HCT116 (cell line): ENCODE data around the gene C2CD2. TPM values are rescaled to one million over a fixed set of nuclear protein-coding genes. Genes with fewer than 3 reads are reported as not detected.

Experiments
- ATAC-seq: fragments of 200-7000 bp; cut with Tn5 transposase; 2 replicates; pipeline ENCODE4 v1.9.1; 2020; ENCODE audit warnings: mild to moderate bottlenecking, moderate library complexity
- BruUV-seq: library from RNA; stranded (reverse); fragments of 400-500 nt; replicated peaks from 2 replicates; lab custom pipeline; 2021; lab: Mats Ljungman, UMichigan
- CTCF ChIA-PET: fragments of 300-600 bp; sonication (Branson Sonifier 250); formaldehyde crosslinking; loops from one replicate; lab custom pipeline; 2021; ENCODE audit warnings: antibody characterized with exemption; lab: Charles Lee
- POLR2A ChIA-PET: fragments of 300-600, 350-600 bp; sonication (Branson Sonifier 250); formaldehyde crosslinking; loops from one replicate; lab custom pipeline; 2021; ENCODE audit warnings: antibody characterized with exemption; lab: Charles Lee
- RAD21 ChIA-PET, 2 experiments: fragments of 300-600 bp; sonication (Branson Sonifier 250); formaldehyde crosslinking; loops; one replicate each; lab custom pipeline; 2023; ENCODE audit warnings: low total read pairs in 2 of 2; ENCODE audit not compliant: uncharacterized antibody in 2 of 2, unreplicated experiment in 2 of 2, low non-redundant PET in 1 of 2; lab: Charles Lee
- DNase-seq: peaks from one replicate; pipeline ENCODE4 v3.0.0-alpha.2; 2010; ENCODE audit warnings: low read depth, low spot score
- H2AFZ ChIP-seq: fragments of 200-600 bp; shearing (Covaris generic), sonication (generic); 2 replicates; pipeline ENCODE4 v1.6.1; 2017; ENCODE audit warnings: low read depth, mixed run types, mixed read lengths, antibody characterized with exemption, low read length; ENCODE audit not compliant: poor library complexity, severe bottlenecking
- H3K27ac ChIP-seq: 2 replicates; pipeline ENCODE4 v1.5.1; 2012; ENCODE audit warnings: low read depth, low read length
- H3K27me3 ChIP-seq: fragments of 200-600 bp; sonication (generic); 2 replicates; pipeline ENCODE4 v1.6.1; 2016; ENCODE audit warnings: mixed run types, low read length, mixed read lengths; ENCODE audit not compliant: insufficient read depth
- H3K36me3 ChIP-seq, 2 experiments: fragments of 200-500 bp in 1 of 2; fragments of 200-600 bp in 1 of 2; sonication (Bioruptor generic) in 1 of 2; sonication (generic) in 1 of 2; 2 replicates each; pipeline versions ENCODE4 v1.5.1 to v1.6.1; 2014 to 2016; ENCODE audit warnings: low read length in 2 of 2, inconsistent platforms in 1 of 2, mixed read lengths in 1 of 2, mixed run types in 1 of 2; ENCODE audit not compliant: insufficient read depth in 2 of 2, control insufficient read depth in 1 of 2
- H3K4me1 ChIP-seq, 2 experiments: fragments of 200-600 bp in 1 of 2; sonication (generic) in 1 of 2; 2 replicates each; pipeline versions ENCODE4 v1.5.1 to v1.6.1; 2012 to 2017; ENCODE audit warnings: low read length in 2 of 2, inconsistent platforms in 1 of 2, mild to moderate bottlenecking in 1 of 2, mixed read lengths in 1 of 2, mixed run types in 1 of 2, moderate library complexity in 1 of 2; ENCODE audit not compliant: insufficient read depth in 2 of 2, control insufficient read depth in 1 of 2
- H3K4me2 ChIP-seq: fragments of 200-600 bp; sonication (generic); 2 replicates; pipeline ENCODE4 v1.6.1; 2017; ENCODE audit warnings: mixed run types, low read length, mixed read lengths
- H3K4me3 ChIP-seq, 2 experiments: fragments of 200-600 bp in 1 of 2; sonication (generic) in 1 of 2; replicated peaks in 1 of 2; 2 replicates each; pipeline ENCODE4 v1.5.1; 2011 to 2016; ENCODE audit warnings: low read length in 2 of 2, control low read depth in 1 of 2, low read depth in 1 of 2, mild to moderate bottlenecking in 1 of 2, mixed read lengths in 1 of 2, mixed run types in 1 of 2
- H3K79me2 ChIP-seq: fragments of 200-600 bp; sonication (generic); 2 replicates; pipeline ENCODE4 v1.6.1; 2017; ENCODE audit warnings: mild to moderate bottlenecking, mixed run types, low read length, moderate library complexity, mixed read lengths; ENCODE audit not compliant: insufficient read depth
- H3K9ac ChIP-seq: fragments of 200-600 bp; sonication (generic); 2 replicates; pipeline ENCODE4 v1.6.1; 2016; ENCODE audit warnings: low read length, mixed read lengths
- H3K9me2 ChIP-seq: fragments of 200-600 bp; sonication (generic), shearing (Covaris generic); 2 replicates; pipeline ENCODE4 v1.6.1; 2017; ENCODE audit warnings: mixed run types, mild to moderate bottlenecking, moderate library complexity; ENCODE audit not compliant: insufficient read depth
- H3K9me3 ChIP-seq, 2 experiments: fragments of 200-500 bp in 1 of 2; fragments of 200-600 bp in 1 of 2; sonication (Bioruptor generic) in 1 of 2; sonication (generic) in 1 of 2; 2 replicates each; pipeline ENCODE4 v1.6.1; 2014 to 2017; ENCODE audit warnings: low read length in 2 of 2, mixed read lengths in 2 of 2, inconsistent platforms in 1 of 2, low read depth in 1 of 2, mild to moderate bottlenecking in 1 of 2, mixed run types in 1 of 2, moderate library complexity in 1 of 2; ENCODE audit not compliant: control insufficient read depth in 1 of 2, insufficient read depth in 1 of 2
- H4K20me1 ChIP-seq: fragments of 200-600 bp; sonication (generic), shearing (Covaris generic); 2 replicates; pipeline ENCODE4 v1.6.1; 2017; ENCODE audit warnings: mixed run types, mild to moderate bottlenecking, moderate library complexity; ENCODE audit not compliant: insufficient read depth
- EGR1 ChIP-seq: IDR thresholded peaks from 2 replicates; pipeline ENCODE4 v1.6.1; 2012; ENCODE audit warnings: low read depth
- ELF1 ChIP-seq: IDR thresholded peaks from 2 replicates; pipeline ENCODE4 v1.6.1; 2012; ENCODE audit warnings: low read depth, borderline replicate concordance
- EZH2 ChIP-seq: fragments of 200-600 bp; sonication (generic); IDR thresholded peaks from 2 replicates; pipeline ENCODE4 v1.6.1; 2017; ENCODE audit warnings: antibody characterized with exemption, mixed run types
- FOSL1 ChIP-seq: IDR thresholded peaks from 2 replicates; pipeline ENCODE4 v1.6.1; 2012; ENCODE audit warnings: low read depth
- MAX ChIP-seq: IDR thresholded peaks from 2 replicates; pipeline ENCODE4 v1.6.1; 2012
- POLR2A ChIP-seq: IDR thresholded peaks from 2 replicates; pipeline ENCODE4 v1.7.0; 2011; ENCODE audit warnings: borderline replicate concordance; ENCODE audit not compliant: insufficient read depth, insufficient read length; ENCODE audit errors: extremely low read depth
- REST ChIP-seq: IDR thresholded peaks from 2 replicates; pipeline ENCODE4 v1.6.1; 2012; ENCODE audit warnings: low read depth
- SIN3A ChIP-seq: IDR thresholded peaks from 2 replicates; pipeline ENCODE4 v1.6.1; 2012; ENCODE audit warnings: low read depth
- SRF ChIP-seq: IDR thresholded peaks from 2 replicates; pipeline ENCODE4 v1.6.1; 2012; ENCODE audit warnings: low read depth
- TCF7L2 ChIP-seq: IDR thresholded peaks from 2 replicates; pipeline ENCODE4 v1.7.0; 2011; ENCODE audit warnings: borderline replicate concordance, inconsistent platforms; ENCODE audit not compliant: insufficient read depth, insufficient read length; ENCODE audit errors: extremely low read depth
- ZNF274 ChIP-seq: fragments of 200-500 bp; sonication (Bioruptor generic); IDR thresholded peaks from 2 replicates; pipeline ENCODE4 v1.6.1; 2014; ENCODE audit warnings: mild to moderate bottlenecking, low read depth, low read length, inconsistent platforms
- intact Hi-C: fragments of 100-400 bp; cut with micrococcal nuclease; formaldehyde crosslinking; loops from 2 replicates; pipeline ENCODE4 v1.10.0; 2022
- total RNA-seq: library from RNA; stranded (reverse); gene quantifications from one replicate; pipeline ENCODE4 v1.2.1, GENCODE V29; 2021; ENCODE audit not compliant: unreplicated experiment

Gene C2CD2
- total RNA-seq, 1 experiment from 2014 or later: 22.0 TPM

GRCh38 chr21:41902946-41903345, 50.9 kb downstream of the C2CD2 start:
- Histone ChIP-seq H4K20me1 (no peaks in the 10 kb centered on the region), H3K4me1 (no peaks in the 10 kb centered on the region), H3K4me3 (no peak overlapping the region), H2AFZ (no peak overlapping the region), H3K9ac (no peak overlapping the region)
- no peak for ATAC-seq
- no TSS peak for BruUV-seq
- intact Hi-C loops: no loop called here
- TF ChIP-seq SIN3A (no peak), POLR2A (no peak), EZH2 (no peak), TCF7L2 (no peak), FOSL1 (no peak), ELF1 (no peak), REST (no peak)
- TF ChIP-seq, all 23 proteins: peak for 0
- H3K9me2 ChIP-seq: no peaks in the 10 kb centered on the region
- ChIA-PET RAD21 (no interaction called here), POLR2A (no interaction called here), CTCF (no interaction called here)
- no peaks in the 10 kb centered on the region for H3K79me2 ChIP-seq
- H3K9me3 ChIP-seq: no peaks in the 10 kb centered on the region
- no peak overlapping the region for H3K27ac ChIP-seq
- peaks cover under 1 to 16% of the 10 kb centered on the region in 2 experiments; a peak in 2 of 4 replicates for H3K36me3 ChIP-seq
- no peak for DNase-seq
- H3K4me2 ChIP-seq: no peak overlapping the region
- no peaks in the 10 kb centered on the region for H3K27me3 ChIP-seq

DNA sequence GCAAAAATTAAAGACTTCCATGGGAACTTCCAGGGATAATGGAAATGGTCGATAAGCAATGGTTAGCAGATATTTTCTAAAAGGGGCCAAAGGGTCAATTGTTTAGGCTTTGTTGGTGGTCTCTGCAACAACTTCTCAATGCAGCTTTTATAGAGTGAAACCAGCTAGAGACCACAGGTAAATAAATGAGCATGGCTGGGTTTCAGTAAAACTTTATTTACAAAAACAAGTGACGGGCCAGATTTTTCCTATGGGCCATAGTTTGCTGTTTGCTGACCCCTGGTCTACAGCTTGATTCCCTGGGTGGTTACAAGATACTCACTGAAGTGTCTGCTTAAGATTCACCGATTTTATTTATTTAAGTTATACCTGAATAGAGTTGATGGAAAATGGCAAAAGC, 52.0 kb downstream of the C2CD2 start:
- Histone ChIP-seq H3K9me2 (no peaks in the 10 kb centered on the region), H3K79me2 (no peaks in the 10 kb centered on the region), H3K4me1 (no peaks in the 10 kb centered on the region), H4K20me1 (no peaks in the 10 kb centered on the region), H3K27me3 (no peaks in the 10 kb centered on the region), H3K4me3 (no peak overlapping the region), H3K9me3 (no peaks in the 10 kb centered on the region), H3K27ac (no peak overlapping the region), H3K9ac (no peak overlapping the region), H3K4me2 (no peak overlapping the region), H3K36me3 (peaks cover 0 to 11% of the 10 kb centered on the region in 2 experiments; a peak in 2 of 4 replicates), H2AFZ (no peak overlapping the region)
- CTCF ChIA-PET: no interaction called here
- BruUV-seq: no TSS peak
- ATAC-seq: no peak
- no peak for TF ChIP-seq ELF1
- no peak for TF ChIP-seq REST
- no peak for TF ChIP-seq ZNF274
- no peak for TF ChIP-seq EGR1
- no peak for TF ChIP-seq TCF7L2
- no peak for TF ChIP-seq SRF
- TF ChIP-seq SIN3A: no peak
- no peak for TF ChIP-seq MAX
- POLR2A ChIA-PET: no interaction called here
- intact Hi-C loops: no loop called here
- RAD21 ChIA-PET: no interaction called here
- DNase-seq: no peak
